Bronchial epithelial cell (primary cell): Measurements from ENCODE around the gene SRPK2. TPM values are rescaled to one million over a fixed set of nuclear protein-coding genes. Genes with fewer than 3 reads are reported as not detected.

Experiments
- DNase-seq: peaks from one replicate; pipeline ENCODE4 v3.0.0-alpha.2; 2010; ENCODE audit warnings: low read depth
- FAIRE-seq: peaks from 2 replicates; lab custom pipeline; 2011; peaks lifted over from hg19 to GRCh38; lab: Jason Lieb, UNC
- H3K27me3 ChIP-seq: 2 replicates; pipeline ENCODE4 v1.5.1; 2011; ENCODE audit warnings: low read length; ENCODE audit not compliant: control insufficient read depth, insufficient read depth
- H3K36me3 ChIP-seq: 2 replicates; pipeline ENCODE4 v1.5.1; 2011; ENCODE audit warnings: low read length; ENCODE audit not compliant: control insufficient read depth, insufficient read depth
- H3K4me3 ChIP-seq: 2 replicates; pipeline ENCODE4 v1.5.1; 2011; ENCODE audit warnings: mild to moderate bottlenecking, low read depth, low read length, control low read depth
- CTCF ChIP-seq: IDR thresholded peaks from 2 replicates; pipeline ENCODE4 v1.5.1; 2011; ENCODE audit warnings: mild to moderate bottlenecking, moderate library complexity, low read length, control low read depth, inconsistent platforms; ENCODE audit not compliant: insufficient read depth, severe bottlenecking
- total RNA-seq: library from RNA; depleted of rRNA; stranded (reverse); fragments of >200 nt; gene quantifications from 2 replicates; pipeline ENCODE4 v1.2.1, GENCODE V29; 2014

SRPK2 gene
- total RNA-seq, 1 donor from 2014 or later: 43.4 TPM

- TF ChIP-seq CTCF: no peak
- Histone ChIP-seq H3K4me3 (no peak overlapping the region), H3K27me3 (no peaks in the 10 kb centered on the region), H3K36me3 (peaks cover 15% of the 10 kb centered on the region)
- DNase-seq: no peak
- FAIRE-seq: no peak
Observed at GRCh38 chr7:105126436-105126975, 262.2 kb downstream of the SRPK2 start.

GRCh38 chr7:105125745-105126144 is 263.0 kb downstream of the SRPK2 start:
- H3K4me3 ChIP-seq: no peak overlapping the region
- H3K27me3 ChIP-seq: no peaks in the 10 kb centered on the region
- DNase-seq: no peak
- no peak for TF ChIP-seq CTCF
- no peak for FAIRE-seq
- peaks cover 14% of the 10 kb centered on the region for H3K36me3 ChIP-seq

GRCh38 chr7:105122619-105123018 is 266.1 kb downstream of the SRPK2 start:
- TF ChIP-seq CTCF: no peak
- FAIRE-seq: no peak
- peaks cover 17% of the 10 kb centered on the region for H3K36me3 ChIP-seq
- H3K27me3 ChIP-seq: no peaks in the 10 kb centered on the region
- DNase-seq: no peak
- H3K4me3 ChIP-seq: no peak overlapping the region

GRCh38 chr7:105118612-105119600 is 269.8 kb downstream of the SRPK2 start:
- peaks cover 10% of the 10 kb centered on the region for H3K36me3 ChIP-seq
- DNase-seq: no peak
- FAIRE-seq: no peak
- no peak for TF ChIP-seq CTCF
- no peaks in the 10 kb centered on the region for H3K27me3 ChIP-seq
- H3K4me3 ChIP-seq: no peak overlapping the region

- H3K4me3 ChIP-seq: no peak overlapping the region
- FAIRE-seq (no peak), DNase-seq (no peak)
- no peak for TF ChIP-seq CTCF
- H3K36me3 ChIP-seq: peaks cover 17% of the 10 kb centered on the region
- no peaks in the 10 kb centered on the region for H3K27me3 ChIP-seq
Observed at GRCh38 chr7:105112440-105113418, 276.0 kb downstream of the SRPK2 start.
